Adrenal gland (tissue), 5 donors: ENCODE results near the gene BCL2L1.

Experiments
- POLR2A ChIP-seq, 2 donors: fragments of 450-650 bp; IDR thresholded peaks; one replicate each; pipeline ENCODE4 v1.6.1; 2017; ENCODE audit warnings: antibody characterized with exemption in 2 of 2, mild to moderate bottlenecking in 2 of 2, moderate library complexity in 1 of 2
- TF ChIP-seq, protein P1 (sequence below), 6 experiments: fragments of 450-650 bp in 4 of 6; fragments of 200-600 bp in 2 of 6; sonication (generic) in 1 of 6; IDR thresholded peaks; 1 replicate in 5 of 6; 2 replicates in 1 of 6; pipeline versions ENCODE4 v1.5.1 to v1.8.0; 2016 to 2021; ENCODE audit warnings: antibody characterized with exemption in 6 of 6, mild to moderate bottlenecking in 2 of 6, moderate library complexity in 1 of 6
- donor health status: DM: no; HTN: no; CAD: no.

DNA sequence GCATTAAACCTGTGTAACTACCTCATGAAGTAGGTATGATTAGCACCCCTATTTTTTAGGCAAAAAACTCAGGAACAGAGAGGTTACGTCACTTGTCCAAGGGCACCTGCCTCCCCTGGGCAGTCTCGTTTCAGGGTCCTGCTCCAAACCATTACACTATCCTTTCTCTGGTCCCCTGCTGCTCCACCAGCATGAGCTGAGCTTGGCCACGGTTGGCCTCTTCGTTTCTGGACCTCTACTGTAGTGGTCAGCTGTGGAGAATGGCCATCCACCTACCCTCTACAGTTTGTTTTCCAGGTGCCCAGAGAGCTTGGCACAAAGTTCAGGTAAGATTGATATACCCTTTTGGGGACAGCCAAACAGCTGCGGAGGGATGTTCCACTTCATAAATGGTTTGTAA is 68.1 kb downstream of the BCL2L1 start:
- TF ChIP-seq POLR2A (IDR thresholded peaks at IDR 0.05) = no peak
- TF ChIP-seq, protein P1, sequence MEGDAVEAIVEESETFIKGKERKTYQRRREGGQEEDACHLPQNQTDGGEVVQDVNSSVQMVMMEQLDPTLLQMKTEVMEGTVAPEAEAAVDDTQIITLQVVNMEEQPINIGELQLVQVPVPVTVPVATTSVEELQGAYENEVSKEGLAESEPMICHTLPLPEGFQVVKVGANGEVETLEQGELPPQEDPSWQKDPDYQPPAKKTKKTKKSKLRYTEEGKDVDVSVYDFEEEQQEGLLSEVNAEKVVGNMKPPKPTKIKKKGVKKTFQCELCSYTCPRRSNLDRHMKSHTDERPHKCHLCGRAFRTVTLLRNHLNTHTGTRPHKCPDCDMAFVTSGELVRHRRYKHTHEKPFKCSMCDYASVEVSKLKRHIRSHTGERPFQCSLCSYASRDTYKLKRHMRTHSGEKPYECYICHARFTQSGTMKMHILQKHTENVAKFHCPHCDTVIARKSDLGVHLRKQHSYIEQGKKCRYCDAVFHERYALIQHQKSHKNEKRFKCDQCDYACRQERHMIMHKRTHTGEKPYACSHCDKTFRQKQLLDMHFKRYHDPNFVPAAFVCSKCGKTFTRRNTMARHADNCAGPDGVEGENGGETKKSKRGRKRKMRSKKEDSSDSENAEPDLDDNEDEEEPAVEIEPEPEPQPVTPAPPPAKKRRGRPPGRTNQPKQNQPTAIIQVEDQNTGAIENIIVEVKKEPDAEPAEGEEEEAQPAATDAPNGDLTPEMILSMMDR (IDR thresholded peaks at IDR 0.05) = no peak
